ENCODE results near the gene CD81.

DNA sequence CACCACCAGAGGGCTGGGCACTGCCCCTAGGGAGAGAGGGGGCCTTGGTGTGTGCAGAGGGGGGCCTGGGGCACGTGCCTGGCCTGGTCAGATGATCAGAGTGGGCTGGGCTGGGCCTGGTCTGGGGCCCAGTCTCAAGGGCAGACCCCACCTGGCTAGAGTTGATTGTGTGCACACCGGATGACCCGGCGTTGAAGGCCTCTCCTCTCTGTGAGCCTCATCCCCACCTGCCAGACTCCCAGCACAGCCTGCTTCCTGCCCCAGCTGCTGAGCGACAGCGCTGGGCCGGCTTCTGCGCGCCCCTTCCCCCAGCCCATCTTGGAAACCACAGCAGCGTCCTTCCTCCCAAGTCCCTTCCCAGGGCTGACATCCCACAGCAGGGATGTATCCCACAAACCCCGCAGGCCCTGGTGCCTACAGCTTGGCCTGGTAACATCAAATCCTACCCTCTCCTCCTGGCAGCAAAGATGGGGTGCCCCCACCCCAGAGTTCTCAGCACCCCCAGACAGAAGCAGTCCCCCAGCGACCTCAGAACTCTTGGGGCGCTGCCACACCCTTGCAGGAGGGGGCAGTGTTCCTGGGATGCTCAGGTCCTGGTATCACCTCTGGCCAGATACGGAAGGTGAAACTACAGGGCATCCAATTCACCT, 12.4 kb downstream of the CD81 start:
- TF ChIP-seq CTCF (conservative IDR thresholded peaks at IDR 0.05; ENCODE audit: low read length) (no peak), EZH2phosphoT487 (IDR thresholded peaks at IDR 0.05; ENCODE audit: borderline replicate concordance) (no peak)

All from Loucy (cell line).